Measurements from ENCODE around the gene CCDC142. TPM values are rescaled to one million over a fixed set of nuclear protein-coding genes. Genes with fewer than 3 reads are reported as not detected.

CCDC142 gene
- total and polyA plus RNA-seq, 2 donors (not counting 1 experiment from before 2014, with no cell fraction given) = 13.0 to 61.6 TPM

GRCh38 chr2:74441690-74442482 lies 40.9 kb downstream of the CCDC142 start, which contains the start of gene RTKN:
RTKN (minus strand) TSS chr2:74441937; CDS start chr2:74441816, 121 bp downstream.
- ATAC-seq (ENCODE audit: low read depth) (no peak), DNase-seq (peak; percentile 63)
- TF ChIP-seq CTCF (IDR thresholded peaks at IDR 0.05) = no peak
- peak; percentile 56 for TF ChIP-seq EZH2 (IDR thresholded peaks at IDR 0.05; ENCODE audit: borderline replicate concordance, insufficient read depth, low read depth, low read length, poor library complexity, severe bottlenecking)
- POLR2A ChIA-PET = interaction anchor here (1.3 kb wide), 1 partner anchor 41 kb away, joined by 3 read pairs; the partner anchor contains the start of genes CCDC142 and TTC31
- Histone ChIP-seq H3K9me3 (ENCODE audit: control extremely low read depth in 1 of 3, control insufficient read depth in 2 of 3, insufficient read depth in 1 of 3, low read length in 2 of 3) (peaks cover 0 to 9% (median 0%) of the 10 kb centered on the region in 3 donors), H3K9ac (ENCODE audit: low read length) (peak within 1 kb of the TSS; percentile 60), H3K79me2 (ENCODE audit: control insufficient read depth, insufficient read depth, low read length) (no peaks in the 10 kb centered on the region), H4K20me1 (ENCODE audit: control insufficient read depth, insufficient read depth, low read length, poor library complexity, severe bottlenecking) (no peaks in the 10 kb centered on the region), H3K27me3 (replicated peaks in 1 of 4; ENCODE audit: control extremely low read depth in 1 of 4, control insufficient read depth in 3 of 4, insufficient read depth in 4 of 4, low read length in 3 of 4) (peaks cover 0 to 43% (median 13%) of the 10 kb centered on the region in 4 experiments), H3K4me2 (replicated peaks; ENCODE audit: low read depth, low read length, poor library complexity, severe bottlenecking) (peak within 1 kb of the TSS; percentile 95), H2AFZ (ENCODE audit: insufficient read depth, low read depth, low read length, poor library complexity, severe bottlenecking) (peak within 1 kb of the TSS; percentile 81), H3K4me1 (ENCODE audit: control insufficient read depth in 2 of 2, insufficient read depth in 2 of 2, low read length in 2 of 2) (peaks cover 35 to 42% of the 10 kb centered on the region in 2 donors), H3K27ac (ENCODE audit: low read length in 2 of 2) (no peak within 1 kb of the TSS), H3K4me3 (ENCODE audit: control extremely low read depth in 1 of 5, extremely low read depth in 1 of 5, insufficient read depth in 1 of 5, low read depth in 2 of 5, low read length in 4 of 5) (peak within 1 kb of the TSS in 4 of 5 experiments; percentile 33 to 60 (median 52)), H3K36me3 (replicated peaks in 1 of 2; ENCODE audit: control extremely low read depth in 1 of 2, control insufficient read depth in 1 of 2, extremely low read depth in 1 of 2, insufficient read depth in 2 of 2, low read length in 1 of 2) (no peaks in the 10 kb centered on the region)
- H3K27me3 Mint-ChIP-seq = peaks cover 19% of the 10 kb centered on the region
- peak within 1 kb of the TSS; percentile 63 for H3K27ac Mint-ChIP-seq
- intact Hi-C loops (cut with micrococcal nuclease) = no loop called here
- H3K4me1 Mint-ChIP-seq = peaks cover 39% of the 10 kb centered on the region
- no peaks in the 10 kb centered on the region for H3K9me3 Mint-ChIP-seq (ENCODE audit: insufficient read depth)
- CTCF ChIA-PET = interaction anchor here (1.0 to 1.8 kb wide), 2 partner anchors 12 to 59 kb away, joined by 3 to 4 read pairs; no protein-coding TSS in a partner anchor
- peak within 1 kb of the TSS; percentile 83 for H3K4me3 Mint-ChIP-seq
- 15% methylated on average over 74 of the region's 75 CpGs for WGBS (ENCODE audit: insufficient coverage)
